NT2/D1 (cell line): ENCODE data around the gene CKMT1A.
"Not testable (repeated sequence)": the region's sequence is repeated elsewhere in the genome, so short reads cannot be mapped to it uniquely, and the experiment has no call there.

Experiments used
- SUZ12 ChIP-seq: IDR thresholded peaks from 2 replicates; pipeline ENCODE4 v1.6.1; 2011; ENCODE audit not compliant: insufficient read length, insufficient read depth; ENCODE audit errors: extremely low read depth
- YY1 ChIP-seq: IDR thresholded peaks from 2 replicates; pipeline ENCODE4 v1.6.1; 2011; ENCODE audit not compliant: insufficient read length, insufficient read depth

GRCh38 chr15:43710431-43711131 is 16.9 kb downstream of the CKMT1A start:
- not testable (repeated sequence) for TF ChIP-seq YY1, SUZ12
